NCI-H1694 (cell line): ENCODE data around the gene TMOD1.
A peak's percentile ranks its signal among the peaks of the same experiment; 100 is the strongest.

Experiments used
- DNase-seq: peaks from one replicate; lab custom pipeline; 2025; lab: John Stamatoyannopoulos, UW

The TMOD1 gene

DNA sequence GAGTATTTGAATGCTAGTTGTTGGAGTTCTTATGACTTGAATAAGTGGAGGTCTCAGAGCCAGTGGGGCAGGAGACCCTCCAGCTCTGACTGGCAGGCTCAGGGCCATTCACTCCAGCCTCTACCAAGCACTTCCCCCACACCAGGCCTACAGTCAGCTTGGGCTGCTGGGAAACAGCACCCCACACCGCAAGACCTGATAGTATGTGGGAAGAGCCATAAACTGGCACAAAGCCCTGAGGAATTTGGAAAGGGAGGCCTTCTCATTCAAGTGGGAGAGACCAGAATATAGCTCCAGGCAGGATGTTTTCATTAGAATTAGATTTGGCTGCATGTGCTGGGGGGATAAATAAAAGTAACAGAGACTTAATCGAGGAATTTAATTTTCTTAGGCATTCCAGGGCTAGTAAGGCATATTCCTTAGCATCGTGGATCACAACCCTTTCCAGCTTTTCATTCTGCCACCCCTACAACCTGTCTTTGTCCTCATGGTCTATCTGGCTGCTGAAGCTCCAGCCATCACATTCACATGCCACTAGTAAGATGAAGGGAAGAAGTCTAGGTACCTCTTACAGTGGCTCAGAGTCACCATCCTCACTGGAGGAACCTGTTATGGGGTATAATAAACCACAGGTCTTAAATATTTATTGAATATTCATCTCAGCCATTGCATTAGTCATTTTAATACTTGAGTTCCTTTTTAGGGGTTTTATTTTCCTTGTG, 47.5 kb downstream of the TMOD1 start:
- no peak for DNase-seq

DNA sequence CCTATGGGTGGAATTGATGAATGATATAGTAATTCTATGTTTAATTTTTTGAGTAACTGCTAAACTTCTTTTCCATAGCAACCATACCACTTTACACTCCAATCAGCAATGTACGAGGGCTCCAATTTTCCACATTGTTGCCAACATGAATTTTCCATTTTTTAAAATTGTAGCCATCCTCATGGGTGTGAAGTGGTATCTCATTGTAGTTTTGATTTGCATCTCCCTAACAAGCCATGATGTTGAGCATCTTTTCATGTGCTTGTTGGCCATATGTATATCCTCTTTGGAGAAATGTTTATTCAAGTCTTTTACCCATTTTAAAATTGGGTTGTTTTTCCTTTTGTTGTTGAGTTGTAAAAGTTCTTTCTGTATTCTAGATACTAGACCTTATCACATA, 48.9 kb downstream of the TMOD1 start:
- DNase-seq: no peak

DNA sequence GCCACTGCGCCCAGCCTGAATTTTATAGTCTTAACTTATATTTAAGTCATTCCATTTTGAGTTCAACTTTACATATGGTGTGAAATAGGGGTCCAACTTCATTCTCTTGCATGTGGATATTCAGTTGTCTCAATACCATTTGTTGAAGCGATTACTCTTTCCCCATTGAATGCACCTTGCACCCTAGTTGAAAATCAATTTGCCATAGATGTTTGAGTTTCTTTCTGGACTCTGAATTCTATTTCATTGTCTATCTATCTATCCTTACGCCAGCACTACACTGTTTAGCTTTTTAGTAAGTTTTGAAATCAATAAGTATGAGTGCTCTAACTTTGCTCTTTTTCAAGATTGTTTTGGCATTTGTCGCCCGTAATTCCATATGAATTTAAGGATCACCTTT, 49.8 kb downstream of the TMOD1 start:
- DNase-seq: no peak

DNA sequence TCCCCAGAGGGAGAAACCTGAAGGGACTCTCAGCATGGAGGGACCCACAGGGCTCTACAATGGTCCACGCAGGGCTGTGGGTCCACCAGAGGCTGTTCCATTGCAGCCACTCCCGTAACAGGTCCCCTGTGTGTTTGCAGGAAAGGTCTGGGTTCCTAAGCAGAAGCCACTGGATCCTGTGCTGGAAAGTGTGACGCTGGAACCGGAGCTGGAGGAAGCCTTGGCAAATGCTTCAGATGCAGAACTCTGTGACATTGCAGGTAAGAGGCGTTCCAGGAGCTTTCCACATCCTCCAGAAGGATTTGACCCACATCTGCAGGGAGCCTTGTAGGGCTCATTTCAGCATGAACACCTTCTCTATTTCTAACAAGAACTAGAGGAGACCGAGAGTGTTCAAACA, 51.7 kb downstream of the TMOD1 start:
- no peak for DNase-seq

DNA sequence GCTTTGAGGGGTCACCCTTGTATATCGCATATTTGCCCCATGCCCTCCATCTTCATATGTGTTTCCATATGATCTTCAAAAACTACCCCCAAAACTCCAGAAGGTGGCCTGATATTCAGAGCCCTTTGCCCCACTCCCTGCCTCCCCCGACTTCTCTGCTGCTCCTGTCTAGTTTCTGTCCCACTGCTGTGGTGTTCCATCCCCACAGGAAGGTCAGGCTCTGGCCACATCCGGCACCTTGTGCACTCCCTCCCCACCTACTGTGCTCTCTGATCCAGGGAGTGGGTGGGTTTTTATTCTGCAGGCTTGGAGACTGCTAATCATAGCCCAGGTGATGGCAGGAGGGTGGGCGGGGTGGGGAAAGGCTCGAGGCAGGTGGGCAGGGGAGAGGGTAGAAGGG, 52.4 kb downstream of the TMOD1 start:
- no peak for DNase-seq

DNA sequence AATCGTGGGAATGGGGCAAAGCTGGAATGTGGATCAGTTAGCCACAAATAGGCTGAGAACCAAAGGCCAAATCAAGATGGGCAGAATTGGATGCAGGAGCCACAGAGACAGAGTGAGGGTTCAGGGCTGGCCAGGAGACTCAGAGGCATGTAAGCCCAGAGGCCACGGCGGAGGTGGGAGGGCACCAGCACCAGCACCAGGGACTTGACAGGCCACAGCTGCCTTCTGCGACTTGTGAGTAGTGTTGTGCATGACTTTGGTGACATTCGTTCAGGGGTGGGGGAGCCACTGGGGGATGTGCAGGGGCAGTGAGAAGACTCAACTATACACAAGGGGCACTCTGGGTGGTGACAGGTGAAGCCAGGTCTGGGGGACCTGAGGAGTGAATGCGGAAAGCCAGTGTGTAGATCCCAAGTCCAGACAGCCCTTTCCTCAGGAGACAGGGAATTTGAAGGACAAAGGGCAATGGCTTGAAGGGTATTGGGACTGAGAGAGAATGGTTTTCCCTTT, 53.2 kb downstream of the TMOD1 start:
- DNase-seq: no peak

DNA sequence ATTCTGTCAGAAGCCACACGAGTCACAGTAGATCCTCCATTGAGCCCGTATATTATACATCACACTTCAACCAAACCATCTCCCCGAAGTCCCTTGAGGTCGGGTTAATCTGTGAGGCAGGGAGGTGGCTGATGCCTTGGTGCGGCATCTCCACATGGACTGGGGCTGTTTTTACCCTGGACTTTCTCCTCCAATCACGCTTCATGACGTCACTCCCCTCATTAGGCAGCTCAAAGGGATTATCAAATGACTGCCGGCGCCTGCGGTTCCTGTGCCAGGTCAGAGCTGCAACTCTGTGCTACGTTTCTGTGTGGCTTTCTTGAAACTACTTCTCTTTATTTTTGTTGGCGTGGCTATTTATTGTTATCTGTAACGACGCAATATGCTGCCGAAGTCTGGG, 53.7 kb downstream of the TMOD1 start:
- DNase-seq: no peak

DNA sequence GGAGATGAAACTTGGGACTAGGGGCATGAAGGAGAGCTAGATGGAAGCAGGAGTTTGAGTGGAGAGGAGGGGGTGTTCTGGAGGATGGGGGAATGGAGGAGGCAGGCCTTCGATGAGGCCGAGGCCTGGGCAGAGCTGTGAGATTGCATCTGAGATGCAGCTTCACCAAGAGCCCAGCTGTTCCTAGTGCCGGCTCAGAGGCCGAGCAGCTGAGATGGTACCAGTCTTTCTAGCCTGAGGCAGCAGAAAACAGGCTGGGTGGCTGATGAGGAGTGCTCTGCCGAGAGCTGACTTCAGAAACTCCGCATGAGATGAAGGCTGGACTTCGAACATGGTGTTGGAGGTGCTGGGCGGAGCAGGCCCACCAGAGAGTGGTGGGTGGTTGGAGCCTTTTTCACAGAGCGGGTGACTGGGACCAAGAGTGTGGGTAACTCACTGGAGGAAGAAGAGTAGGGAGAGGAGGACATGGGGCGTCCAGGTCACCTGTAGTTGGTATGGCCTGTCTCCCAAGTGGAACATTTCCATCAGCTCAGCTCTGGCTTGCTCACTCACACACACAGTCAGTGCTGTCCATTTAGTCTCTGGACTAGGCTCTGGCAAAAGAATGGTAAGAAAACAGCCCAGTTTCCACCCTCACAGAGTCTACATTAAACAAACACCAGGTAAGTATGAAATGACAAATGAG, 54.7 kb downstream of the TMOD1 start:
- DNase-seq: no peak

DNA sequence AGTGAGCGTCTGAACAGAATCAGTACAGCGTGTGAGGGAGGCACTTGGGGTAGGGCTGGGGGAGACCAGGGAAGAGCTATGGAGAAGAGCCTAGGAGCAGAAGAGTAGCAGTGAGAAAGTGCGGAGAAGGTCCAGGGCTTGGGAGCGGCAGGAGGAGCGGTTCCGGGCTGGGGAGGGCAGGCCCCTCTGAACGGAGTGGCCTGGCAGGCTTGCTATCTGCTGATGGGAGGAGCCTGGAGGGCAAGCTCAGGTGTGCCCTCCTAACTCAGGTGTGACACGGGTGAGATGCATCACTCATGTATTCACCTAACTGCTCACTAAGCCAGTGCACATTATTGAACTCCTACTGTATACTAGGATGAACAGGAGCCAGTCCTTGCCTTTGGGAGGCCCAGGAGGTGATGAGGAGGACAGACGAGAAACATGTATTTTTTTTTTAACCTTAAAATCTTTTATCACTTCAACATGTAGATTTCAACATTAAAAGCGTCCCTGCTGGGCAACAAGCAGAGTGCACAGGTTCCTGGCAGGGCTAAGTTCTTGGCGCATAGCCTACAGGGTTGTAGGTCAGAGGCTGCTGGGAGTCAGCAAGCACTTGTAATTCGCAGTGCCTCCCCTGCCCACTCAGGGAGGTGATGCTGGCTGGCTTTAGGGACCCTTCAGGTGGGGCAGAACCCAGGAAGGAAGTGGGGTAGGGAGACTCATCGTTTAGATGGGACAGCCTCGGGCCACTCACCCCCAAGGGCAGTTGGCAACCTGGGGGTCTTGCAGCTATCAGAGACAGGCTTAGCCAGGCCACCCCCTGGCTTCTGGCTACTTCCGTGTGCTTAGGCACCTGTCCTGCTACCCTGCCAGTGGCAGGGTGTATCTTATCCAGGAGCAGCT, 55.5 kb downstream of the TMOD1 start:
- DNase-seq: no peak

DNA sequence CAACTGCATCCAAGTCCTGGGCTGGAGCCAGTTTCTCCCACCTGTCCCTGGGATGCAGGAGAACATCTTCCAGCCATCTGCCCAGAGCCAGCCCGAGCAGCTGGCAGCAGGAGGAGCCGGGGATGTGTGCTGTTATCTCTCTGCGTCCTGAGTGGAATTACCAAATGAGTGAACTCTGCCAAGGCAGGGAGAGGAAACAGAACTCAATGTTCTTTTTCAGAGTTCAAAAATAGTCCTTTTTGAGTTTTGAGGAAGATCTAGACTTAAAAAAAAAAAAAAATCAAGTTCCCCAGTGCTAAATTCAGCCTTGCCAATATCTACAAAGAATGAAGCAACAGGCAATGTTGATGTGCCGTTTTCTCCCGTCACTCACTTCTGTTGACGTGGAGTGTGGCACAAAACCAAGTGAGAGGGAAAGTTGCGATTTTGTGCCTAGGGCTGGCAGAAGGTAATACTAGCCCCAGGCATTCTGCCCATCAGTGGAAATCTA, 56.2 kb downstream of the TMOD1 start:
- DNase-seq: peak; percentile 60

DNA sequence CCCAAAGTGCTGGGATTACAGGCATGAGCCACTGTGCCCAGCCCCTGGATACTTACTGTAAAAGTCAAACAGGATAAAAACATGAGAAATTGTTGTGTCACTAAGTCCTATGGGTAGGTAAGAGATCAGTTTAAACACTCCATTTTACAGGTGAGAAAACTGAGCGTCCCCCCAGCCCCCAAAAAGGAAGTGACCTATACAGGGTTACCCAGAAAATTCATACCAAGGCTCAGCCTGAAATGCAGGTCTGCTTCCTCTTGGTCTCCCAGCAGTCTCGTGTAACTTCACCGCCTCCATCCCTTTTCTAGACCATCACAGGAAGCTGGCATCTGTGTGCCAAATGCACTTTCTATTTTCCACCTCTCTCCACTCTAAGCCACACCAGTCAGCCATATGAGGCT, 57.2 kb downstream of the TMOD1 start:
- no peak for DNase-seq

DNA sequence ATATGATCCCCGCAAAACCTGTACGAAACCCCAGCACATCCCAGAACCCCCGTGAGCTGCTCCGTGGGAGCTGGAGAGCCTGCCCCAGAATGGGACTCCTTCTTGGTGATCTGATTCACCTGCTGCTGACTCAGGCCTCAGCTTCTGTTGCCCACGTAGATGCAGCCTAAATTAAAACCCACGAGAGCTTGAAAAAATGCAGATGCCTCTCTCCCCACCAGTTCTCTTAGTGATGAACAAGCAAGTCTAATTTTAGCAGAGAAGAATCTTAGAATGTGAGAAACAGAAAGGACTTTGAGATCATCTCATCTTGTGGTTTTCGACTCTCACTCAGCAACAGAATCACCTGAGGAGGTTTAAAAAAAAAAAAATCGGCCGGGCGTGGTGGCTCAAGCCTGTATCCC, 57.6 kb downstream of the TMOD1 start:
- no peak for DNase-seq

DNA sequence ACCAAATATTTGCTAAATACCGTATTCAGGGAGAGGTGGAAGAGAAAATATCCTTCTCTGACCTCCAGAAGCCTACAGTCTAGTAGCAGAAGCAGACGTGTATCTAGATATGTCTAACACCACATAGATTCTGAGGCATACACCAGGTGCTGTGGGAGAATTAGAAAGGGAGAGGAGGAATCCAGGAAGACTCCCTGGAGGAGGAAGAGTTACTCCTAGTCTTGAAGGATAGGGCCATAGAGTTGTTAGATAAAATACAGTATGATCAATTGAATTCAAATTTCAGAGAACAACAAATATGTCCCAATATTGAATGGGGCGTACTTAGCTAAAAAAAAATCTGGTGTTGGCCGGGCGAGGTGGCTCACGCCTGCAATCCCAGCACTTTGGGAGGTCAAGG, 58.7 kb downstream of the TMOD1 start:
- no peak for DNase-seq

DNA sequence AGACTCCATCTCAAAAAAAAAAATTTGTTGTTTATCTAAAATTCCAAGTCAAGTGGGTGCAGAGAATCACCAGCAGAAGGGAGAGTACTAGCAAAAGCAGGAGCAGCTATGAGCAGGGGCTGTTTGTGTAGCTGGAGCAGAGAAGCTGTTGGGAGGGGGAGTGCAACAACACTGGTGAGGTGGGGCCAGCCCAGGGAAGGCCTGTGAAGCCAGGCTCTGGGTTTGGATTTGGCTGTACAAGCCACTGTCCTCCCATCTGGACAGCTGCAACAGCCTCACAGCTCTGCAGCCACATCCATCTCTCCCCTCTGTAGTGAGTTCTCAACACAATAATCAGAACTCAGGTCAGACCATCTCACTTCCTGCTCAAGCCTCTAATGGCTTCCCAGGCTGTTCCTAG, 59.4 kb downstream of the TMOD1 start:
- no peak for DNase-seq

DNA sequence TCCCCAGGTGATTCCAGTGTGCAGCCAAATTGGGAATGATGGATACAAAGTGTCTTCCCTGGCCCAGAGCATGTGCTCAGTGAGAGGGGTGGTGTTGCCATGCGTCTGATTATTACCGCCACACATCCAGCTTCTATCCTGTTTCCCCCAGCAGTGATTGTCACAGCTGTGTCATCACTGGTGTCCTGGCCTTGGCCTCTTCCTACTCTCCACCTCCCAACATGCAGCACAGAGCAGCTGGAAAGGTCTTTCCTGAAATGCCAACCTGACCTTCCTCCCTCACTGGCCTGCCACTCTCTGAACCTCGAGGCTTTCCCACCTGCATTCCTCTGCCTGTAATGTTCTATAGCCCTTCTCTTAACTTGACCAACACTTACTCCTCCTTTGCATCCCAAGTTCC, 60.0 kb downstream of the TMOD1 start:
- DNase-seq: no peak

DNA sequence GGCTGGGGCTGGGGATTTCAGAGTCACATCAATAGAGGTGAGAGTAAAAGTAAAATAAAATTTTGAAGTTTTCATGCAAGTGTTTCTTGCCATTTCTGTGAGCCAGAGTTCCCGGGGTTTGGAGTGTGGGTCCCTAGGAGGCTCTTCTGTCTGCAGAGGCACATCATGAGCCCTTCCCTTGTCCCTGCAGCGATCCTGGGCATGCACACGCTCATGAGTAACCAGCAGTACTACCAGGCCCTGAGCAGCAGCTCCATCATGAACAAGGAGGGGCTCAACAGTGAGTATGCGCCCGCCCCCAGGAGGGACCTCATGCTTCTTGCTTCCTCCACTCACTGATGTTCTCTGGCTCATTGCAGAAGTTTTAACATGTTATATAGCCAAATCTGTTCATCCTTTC, 61.1 kb downstream of the TMOD1 start:
- DNase-seq: no peak

DNA sequence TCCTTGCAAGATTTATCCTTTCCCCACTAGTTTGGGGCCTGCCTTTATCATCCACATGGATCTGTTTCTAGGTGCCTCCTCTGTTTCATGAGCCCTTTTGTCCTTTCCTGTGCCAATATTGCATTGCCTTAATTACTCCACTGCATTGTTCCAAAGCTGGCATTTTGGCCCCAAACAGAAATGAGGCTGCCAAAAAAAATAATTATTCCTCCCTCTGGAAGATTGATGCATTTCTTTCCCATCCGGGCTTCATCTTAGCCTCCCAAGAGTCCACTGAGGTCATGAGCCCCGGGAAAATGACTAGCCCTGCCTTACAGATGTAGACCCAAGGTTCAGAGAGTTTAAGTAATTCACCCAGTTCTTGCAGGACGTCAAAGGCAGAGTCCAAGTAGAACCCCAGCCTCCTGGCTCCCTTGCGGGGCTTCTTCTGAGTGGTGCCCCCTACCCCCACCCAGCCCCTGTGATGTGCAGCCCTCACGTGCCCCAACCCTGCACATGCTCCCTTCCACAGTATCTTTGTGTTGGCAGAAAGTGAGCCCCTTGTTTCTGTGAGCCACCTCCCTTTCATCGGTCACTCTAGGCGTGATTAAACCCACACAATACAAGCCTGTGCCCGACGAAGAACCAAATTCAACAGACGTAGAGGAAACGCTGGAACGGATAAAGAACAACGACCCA, 62.1 kb downstream of the TMOD1 start:
- DNase-seq: peak; percentile 37

DNA sequence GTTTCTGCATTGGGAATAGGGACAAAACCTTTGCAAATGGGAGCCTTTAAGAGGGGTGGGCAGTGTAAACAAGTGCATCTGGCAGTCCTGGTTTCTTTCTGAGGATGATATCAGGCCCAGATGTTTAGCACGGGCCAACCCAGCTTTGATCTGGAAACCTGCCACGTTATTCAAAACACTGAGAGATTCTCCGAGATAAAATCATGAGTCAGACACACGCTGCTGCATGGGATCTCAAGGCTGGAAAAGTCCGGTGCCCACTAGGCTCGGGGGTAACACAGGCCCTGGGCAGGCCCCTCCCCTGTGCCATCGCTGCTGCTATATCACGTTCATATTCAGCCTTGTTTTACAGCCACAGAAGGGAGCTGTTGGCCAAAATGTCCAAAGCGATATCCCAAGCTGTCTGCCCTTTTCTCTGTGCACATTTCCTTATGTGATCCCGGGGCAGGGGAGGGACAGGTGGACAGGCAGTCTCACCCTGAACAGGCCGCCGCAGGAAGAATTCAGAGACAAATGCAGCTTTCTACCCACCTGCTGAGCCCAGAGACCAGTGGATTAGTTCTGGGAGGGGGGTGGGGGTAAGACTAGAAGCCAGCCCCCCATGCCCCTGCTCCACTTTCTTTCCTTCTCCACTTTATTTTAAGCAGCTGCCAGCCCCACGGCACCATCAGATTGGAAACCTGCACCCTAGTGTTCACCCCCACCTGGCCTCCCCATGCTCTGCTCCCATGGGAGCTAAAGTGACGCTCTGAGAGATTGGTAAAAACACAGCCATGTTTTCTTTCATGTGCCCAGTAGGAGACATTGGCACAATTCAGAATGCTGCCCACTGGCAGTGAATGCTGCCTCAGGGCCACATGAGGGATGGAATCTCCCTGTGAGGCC, 63.1 kb downstream of the TMOD1 start:
- peak; percentile 52 for DNase-seq

DNA sequence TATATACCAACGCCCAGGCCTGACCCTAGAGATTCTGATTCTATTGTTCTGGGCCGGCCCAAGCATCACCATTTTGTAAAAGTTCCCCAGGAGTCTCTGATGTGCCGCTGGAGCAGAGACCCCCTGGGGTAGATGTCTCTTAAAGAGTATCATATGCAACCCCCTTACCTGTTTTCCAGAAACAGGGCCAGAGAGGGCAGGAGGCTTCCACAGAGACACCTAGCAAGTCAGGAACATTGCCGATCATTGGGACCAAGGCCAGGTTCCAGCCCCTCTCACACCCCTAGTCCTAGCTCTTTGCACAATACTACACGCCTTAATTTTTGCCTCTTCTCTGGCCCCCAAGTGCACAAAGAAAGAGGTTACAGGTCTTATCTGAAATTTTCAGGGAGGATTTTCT, 63.8 kb downstream of the TMOD1 start:
- no peak for DNase-seq

DNA sequence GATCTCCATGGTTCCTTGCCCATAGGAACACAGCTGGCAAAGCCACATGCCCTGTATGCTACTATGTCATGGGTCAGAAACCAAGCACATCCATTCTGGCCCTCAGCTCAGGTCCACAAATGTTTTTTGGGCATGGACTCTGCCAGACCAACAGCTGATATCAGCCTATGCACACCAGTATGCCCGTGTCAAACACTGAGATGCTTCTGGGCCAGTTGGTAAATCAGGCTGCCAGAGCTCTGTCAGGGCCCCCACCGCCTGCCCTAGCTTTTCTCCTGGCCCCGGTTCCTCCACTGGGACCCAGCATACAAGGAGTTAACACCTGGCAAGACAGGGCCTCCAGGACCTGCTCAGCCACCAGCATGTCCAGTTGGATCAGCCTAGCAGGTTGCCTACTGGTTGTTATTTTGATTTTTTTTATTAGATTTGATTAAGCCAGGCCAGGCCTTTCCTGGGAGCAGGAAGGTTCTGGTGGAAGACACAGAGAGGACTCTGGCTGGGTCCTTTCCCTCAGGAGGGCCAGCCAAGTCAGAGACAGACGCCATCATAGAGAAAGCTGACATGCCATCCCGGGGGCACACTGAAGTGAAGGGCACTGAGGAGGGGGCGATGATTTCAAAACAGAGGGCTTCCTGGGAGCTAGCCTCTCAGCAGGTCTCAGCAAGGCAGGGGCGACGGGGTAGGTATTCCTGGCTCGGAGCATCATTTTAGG, 65.9 kb downstream of the TMOD1 start:
- no peak for DNase-seq

DNA sequence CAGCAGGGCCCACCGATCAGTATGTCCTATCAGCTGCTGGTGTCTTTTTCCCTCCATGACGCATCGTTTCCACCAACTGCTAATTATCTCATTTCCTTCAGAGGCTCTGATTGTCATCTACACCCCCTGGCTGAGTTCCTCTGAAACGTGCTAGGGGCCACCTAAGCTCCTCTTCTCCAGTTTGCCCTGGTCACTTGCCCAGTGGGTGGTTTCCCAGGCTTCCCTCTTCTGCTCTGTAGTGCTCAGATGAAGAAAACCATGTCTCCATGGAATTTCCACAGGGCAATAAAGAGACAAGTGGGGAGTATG, 66.4 kb downstream of the TMOD1 start:
- no peak for DNase-seq
